GM21515 (cell line): ENCODE data around the gene CSAG1.
"Not testable (repeated sequence)": the region's sequence is repeated elsewhere in the genome, so short reads cannot be mapped to it uniquely, and the experiment has no call there.

ENCODE experiments used
- ATAC-seq: cut with Tn5 transposase; IDR thresholded peaks from one replicate; pipeline ENCODE4 v1.9.1; 2021; ENCODE audit not compliant: unreplicated experiment

The CSAG1 gene

GRCh38 chrX:152733261-152733975 lies at the start of gene CSAG1, which contains the start of gene MAGEA12:
Gene CSAG1 (minus strand): TSS chrX:152733721. CDS start chrX:152732460, 1,261 bp downstream.
Gene MAGEA12 (plus strand): TSS chrX:152733757. CDS start chrX:152736162, 2,405 bp downstream.
- no peak for ATAC-seq

- ATAC-seq, result not testable (repeated sequence)
These were observed 36.2 kb upstream of the CSAG1 start, which contains the start of gene MAGEA6 for GRCh38 chrX:152769549-152770289. Gene MAGEA6 (minus strand): TSS chrX:152769689. CDS start chrX:152767650, 2,039 bp downstream.

- ATAC-seq, result not testable (repeated sequence)
These were observed 33.0 kb upstream of the CSAG1 start for GRCh38 chrX:152766562-152766961.

GRCh38 chrX:152761582-152761981 lies 28.1 kb upstream of the CSAG1 start:
- ATAC-seq, result not testable (repeated sequence)

- ATAC-seq, result not testable (repeated sequence)
These were observed 26.0 kb upstream of the CSAG1 start for GRCh38 chrX:152759544-152759943.

GRCh38 chrX:152758918-152759317 lies 25.4 kb upstream of the CSAG1 start, which contains the start of gene CSAG3:
Gene CSAG3 (plus strand): TSS chrX:152759218.
- not testable (repeated sequence) for ATAC-seq

GRCh38 chrX:152754871-152755270 lies 21.4 kb upstream of the CSAG1 start:
- ATAC-seq, result not testable (repeated sequence)

GRCh38 chrX:152753686-152754650 lies 20.4 kb upstream of the CSAG1 start, which contains the start of gene MAGEA2:
Gene MAGEA2 (minus strand): TSS chrX:152753842. CDS start chrX:152751363, 2,479 bp downstream.
- ATAC-seq, result not testable (repeated sequence)

- no peak for ATAC-seq
These were observed 5.0 kb upstream of the CSAG1 start for GRCh38 chrX:152738560-152738959.

GRCh38 chrX:152736528-152736927 lies 3.0 kb upstream of the CSAG1 start:
- not testable (repeated sequence) for ATAC-seq

GRCh38 chrX:152735860-152736511 lies 2.5 kb upstream of the CSAG1 start:
- ATAC-seq, result no peak

- no peak for ATAC-seq
These were observed 1.6 kb upstream of the CSAG1 start for GRCh38 chrX:152735101-152735500.

GRCh38 chrX:152734143-152734858 lies 780 bp upstream of the CSAG1 start:
- not testable (repeated sequence) for ATAC-seq

GRCh38 chrX:152725409-152725808 lies 8.1 kb downstream of the CSAG1 start:
- no peak for ATAC-seq

- ATAC-seq, result not testable (repeated sequence)
These were observed 19.4 kb downstream of the CSAG1 start, which contains the start of gene MAGEA2B for GRCh38 chrX:152713815-152714787. Gene MAGEA2B (plus strand): TSS chrX:152714628. CDS start chrX:152717107, 2,479 bp downstream.

GRCh38 chrX:152713195-152713594 lies 20.3 kb downstream of the CSAG1 start:
- not testable (repeated sequence) for ATAC-seq

GRCh38 chrX:152709173-152709572 lies 24.3 kb downstream of the CSAG1 start, which contains the start of gene CSAG2:
Gene CSAG2 (minus strand): TSS chrX:152709273. CDS start chrX:152709112, 161 bp downstream.
- not testable (repeated sequence) for ATAC-seq

GRCh38 chrX:152706500-152706899 lies 27.0 kb downstream of the CSAG1 start:
- not testable (repeated sequence) for ATAC-seq
